Kasumi-1 (cell line): ENCODE measurements around the gene GGNBP2.
A peak's percentile ranks its signal among the peaks of the same experiment; 100 is the strongest.

Source experiments
- DNase-seq, 2 experiments: peaks; one replicate each; lab custom pipeline; 2025; lab: John Stamatoyannopoulos, UW

The GGNBP2 gene

GRCh38 chr17:36566081-36566480 is 21.4 kb downstream of the GGNBP2 start:
- DNase-seq = no peak

DNA sequence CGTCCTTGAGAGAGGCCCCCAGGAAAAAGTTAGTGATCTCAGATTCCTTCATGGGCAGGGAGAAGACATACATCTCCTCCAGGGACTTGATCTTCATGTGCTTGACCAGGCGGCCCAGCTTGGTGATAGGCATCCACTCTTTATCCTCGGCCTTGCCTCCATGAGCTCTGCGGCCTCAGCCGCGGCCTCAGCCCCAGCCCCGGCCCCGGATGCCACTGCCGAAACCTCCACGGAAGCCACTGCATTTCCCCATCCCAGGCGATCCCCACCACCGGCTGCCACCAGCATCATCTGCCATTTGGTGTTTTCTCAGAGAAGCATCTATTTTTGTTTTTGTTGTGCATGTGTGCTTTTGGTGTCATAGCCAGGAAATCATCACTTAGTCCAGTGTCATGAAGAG is 30.3 kb downstream of the GGNBP2 start:
- no peak for DNase-seq

- no peak for DNase-seq
Observed at GRCh38 chr17:36576793-36577192, 32.1 kb downstream of the GGNBP2 start.

GRCh38 chr17:36578671-36579070 is 34.0 kb downstream of the GGNBP2 start:
- no peak for DNase-seq

DNA sequence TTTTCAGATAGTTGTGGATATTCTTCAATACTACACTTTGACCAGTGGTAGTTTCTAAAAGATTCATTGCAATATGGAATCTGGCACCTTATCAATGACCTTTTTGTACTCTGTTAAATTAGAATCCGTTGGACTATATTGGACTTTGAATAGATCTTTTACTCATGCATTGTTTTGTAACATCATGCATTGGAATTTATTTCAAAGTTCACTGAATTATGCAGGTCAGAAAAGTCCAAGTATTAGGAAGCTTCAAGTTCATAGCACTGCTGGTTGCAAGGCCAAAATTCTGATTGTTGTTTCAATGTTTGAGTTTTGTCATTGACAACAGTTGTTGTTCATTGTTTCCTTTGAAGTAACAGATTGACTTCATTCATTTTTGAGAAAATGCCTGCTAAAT is 39.1 kb downstream of the GGNBP2 start:
- no peak for DNase-seq

DNA sequence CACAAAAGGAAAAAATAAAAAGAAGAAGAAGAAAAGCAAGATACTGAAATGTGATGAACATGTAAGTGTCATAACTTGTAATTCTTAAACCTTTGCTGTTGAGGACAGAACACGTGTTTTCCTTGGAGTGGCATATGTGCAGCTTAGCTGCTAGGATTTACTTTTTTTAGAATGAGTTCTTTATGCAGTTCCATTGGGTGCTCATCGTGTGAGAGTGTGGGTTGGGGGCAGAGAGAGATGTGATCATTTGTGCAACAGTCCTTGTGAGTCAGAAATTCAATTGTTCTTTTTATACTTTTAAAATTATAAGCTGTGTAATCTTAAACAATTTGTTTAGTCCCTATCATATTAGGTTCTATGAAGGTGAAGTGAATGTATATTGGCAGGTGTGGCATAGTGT is 41.4 kb downstream of the GGNBP2 start:
- no peak for DNase-seq

- peak; percentile 72 to 74 for DNase-seq
Observed at GRCh38 chr17:36590082-36590481, 45.4 kb downstream of the GGNBP2 start.

DNA sequence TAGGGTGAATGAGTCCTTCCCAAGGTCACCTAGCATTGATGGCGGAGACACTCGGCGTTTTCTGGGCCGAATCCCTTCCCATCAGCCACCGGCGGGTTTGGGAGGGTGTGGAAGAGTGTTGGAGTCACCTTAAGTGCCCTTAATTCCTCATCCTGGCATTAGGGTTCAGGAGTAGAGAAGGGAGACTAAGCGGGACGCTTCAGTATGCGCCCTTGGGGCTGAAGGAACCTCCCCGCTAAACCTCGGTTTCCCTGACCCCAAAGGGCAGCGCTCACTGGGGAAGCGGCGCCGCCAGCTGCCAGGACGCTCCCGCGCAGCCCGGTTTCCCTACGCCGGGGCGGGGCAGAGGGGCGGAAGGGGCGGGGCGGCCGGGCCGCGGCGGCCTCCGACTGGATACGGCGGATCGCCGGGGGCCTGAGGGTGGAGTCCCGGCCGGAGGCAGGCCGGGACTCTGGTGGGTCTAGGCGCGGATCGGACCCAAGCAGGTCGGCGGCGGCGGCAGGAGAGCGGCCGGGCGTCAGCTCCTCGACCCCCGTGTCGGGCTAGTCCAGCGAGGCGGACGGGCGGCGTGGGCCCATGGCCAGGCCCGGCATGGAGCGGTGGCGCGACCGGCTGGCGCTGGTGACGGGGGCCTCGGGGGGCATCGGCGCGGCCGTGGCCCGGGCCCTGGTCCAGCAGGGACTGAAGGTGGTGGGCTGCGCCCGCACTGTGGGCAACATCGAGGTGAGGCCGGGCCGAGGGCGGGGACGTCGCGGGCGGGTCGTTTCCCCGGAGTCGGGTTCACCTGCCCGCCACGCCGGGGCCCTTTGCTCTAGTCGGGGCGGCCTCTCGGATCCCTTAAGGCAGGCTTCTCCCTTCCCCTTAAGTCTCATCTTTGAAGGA is 47.0 kb downstream of the GGNBP2 start, which contains the start of gene DHRS11:
TSS of gene DHRS11 (plus strand) at position 446 of the 882 bp plus-strand sequence. CDS start at position 577, 131 bp downstream.
- DNase-seq = peak; percentile 43 to 59

GRCh38 chr17:36592316-36592715 is 47.6 kb downstream of the GGNBP2 start:
- peak in 1 of 2 experiments; percentile 16 for DNase-seq

DNA sequence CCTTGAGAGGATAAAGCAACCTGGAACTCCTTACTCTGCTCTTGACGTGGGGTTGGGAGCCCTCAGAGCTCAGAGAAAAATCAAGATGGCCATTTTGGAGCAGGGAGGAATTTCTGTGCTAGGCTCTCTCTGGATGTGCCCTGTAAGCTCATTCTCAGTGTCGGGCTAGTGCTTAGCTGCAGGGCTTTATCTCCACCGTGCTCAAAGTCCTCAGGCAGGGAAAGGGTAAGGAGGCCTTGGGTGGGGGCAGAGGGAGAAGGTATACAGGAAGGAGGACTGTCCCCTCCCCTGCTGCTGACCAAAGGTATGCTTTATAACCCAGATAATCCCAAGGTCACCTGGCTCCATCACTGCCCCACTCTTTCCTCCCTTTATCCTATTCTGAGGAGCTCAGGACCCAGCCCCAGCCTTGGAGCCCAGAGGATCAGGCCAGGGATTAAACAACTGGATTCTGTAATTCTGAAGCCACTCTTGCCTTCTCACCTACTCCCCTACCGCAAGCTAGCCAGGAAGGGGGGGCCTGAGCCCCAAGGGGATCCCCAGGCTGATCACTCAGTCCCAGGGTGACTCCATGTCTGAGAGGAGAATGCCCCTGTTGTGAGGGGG is 48.1 kb downstream of the GGNBP2 start:
- no peak for DNase-seq

DNA sequence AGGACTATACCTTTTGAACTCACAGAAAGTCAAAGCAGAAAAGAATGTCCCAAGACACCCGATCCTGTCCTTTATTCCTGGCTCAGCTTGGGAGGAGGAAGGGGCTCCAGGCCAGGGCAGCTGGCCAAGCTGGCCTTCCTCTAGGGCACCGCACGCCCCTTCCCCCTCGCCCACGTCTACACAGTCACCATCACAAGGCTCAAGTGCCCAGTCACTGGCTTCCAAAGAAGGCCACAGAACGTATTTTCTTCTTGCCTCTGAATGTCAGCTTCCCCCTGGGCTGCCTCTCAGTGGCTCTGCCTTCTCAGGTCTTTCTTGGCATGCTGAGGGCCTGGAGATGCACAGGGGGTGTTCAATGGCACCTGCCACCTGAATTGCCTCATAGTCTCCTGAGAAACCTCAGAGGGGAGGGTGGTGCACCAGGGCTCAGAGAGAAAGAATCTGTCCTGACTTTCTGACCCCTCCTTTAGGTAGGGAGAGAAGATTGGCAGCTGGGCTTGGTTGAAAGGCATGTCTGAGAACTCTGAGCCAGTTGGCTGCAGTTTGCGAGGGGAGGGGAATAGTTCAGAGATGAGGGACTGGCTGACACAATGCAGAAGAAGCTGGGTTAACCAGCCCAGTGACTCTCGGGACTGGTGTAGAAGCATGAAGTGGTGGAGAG is 49.1 kb downstream of the GGNBP2 start:
- no peak for DNase-seq

DNA sequence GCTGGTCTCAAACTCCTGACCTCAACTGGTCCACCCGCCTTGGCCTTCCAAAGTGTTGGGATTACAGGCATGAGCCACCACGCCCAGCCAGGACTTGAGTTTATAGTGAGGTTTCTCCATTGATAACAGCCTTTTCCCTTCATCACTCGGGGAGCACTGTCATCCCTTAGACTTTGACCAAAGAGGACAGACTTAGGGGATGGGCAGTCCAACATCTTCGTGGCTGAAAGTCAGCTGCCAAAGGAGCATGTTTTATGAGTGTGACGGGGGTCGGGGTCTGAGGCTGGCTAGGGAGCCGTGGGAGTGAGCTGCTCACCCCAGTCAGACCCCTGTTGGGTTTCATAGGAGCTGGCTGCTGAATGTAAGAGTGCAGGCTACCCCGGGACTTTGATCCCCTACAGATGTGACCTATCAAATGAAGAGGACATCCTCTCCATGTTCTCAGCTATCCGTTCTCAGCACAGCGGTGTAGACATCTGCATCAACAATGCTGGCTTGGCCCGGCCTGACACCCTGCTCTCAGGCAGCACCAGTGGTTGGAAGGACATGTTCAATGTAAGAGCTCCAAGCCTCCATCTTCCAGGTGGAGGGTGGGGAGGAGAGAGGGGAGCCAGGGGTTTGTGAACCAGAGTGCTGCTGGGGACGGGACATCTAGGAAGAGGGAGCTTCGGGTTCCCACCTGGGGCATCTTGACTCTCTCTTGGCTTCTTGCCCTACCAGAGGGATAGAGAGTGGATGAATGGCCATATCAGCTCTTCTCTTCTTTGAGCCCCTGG is 50.1 kb downstream of the GGNBP2 start:
- no peak for DNase-seq

DNA sequence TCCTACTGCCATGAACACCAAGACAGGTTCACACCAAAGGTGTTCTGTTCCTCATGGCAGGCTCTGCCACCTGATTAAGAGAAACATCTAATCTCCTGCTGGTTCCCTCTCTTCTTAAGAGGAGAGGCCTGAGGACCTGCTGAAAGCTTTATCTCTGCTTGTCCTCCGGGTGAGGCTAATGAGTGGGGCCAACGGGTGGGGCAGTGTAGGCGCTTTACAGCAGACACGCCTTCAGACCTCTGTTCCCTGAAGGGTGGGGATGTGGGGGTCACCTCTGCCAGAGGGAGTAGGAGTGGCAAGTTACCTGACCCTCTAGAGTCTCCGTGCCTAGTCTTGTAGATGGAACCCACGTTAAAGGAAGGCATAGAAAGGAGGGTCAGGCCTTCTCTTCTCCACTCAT is 52.5 kb downstream of the GGNBP2 start:
- DNase-seq = no peak

GRCh38 chr17:36597866-36598777 is 53.4 kb downstream of the GGNBP2 start:
- no peak for DNase-seq

- DNase-seq = no peak
Observed at GRCh38 chr17:36598951-36599401, 54.3 kb downstream of the GGNBP2 start.

GRCh38 chr17:36599546-36600250 is 55.0 kb downstream of the GGNBP2 start:
- DNase-seq = no peak

DNA sequence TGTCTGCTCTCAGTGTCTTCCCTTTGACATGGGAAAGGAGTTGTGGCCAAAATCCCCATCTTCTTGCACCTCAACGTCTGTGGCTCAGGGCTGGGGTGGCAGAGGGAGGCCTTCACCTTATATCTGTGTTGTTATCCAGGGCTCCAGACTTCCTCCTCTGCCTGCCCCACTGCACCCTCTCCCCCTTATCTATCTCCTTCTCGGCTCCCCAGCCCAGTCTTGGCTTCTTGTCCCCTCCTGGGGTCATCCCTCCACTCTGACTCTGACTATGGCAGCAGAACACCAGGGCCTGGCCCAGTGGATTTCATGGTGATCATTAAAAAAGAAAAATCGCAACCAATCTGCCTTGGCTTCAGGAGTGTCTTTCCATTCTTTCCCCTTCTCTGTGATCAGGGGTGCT is 55.7 kb downstream of the GGNBP2 start:
- no peak for DNase-seq

DNA sequence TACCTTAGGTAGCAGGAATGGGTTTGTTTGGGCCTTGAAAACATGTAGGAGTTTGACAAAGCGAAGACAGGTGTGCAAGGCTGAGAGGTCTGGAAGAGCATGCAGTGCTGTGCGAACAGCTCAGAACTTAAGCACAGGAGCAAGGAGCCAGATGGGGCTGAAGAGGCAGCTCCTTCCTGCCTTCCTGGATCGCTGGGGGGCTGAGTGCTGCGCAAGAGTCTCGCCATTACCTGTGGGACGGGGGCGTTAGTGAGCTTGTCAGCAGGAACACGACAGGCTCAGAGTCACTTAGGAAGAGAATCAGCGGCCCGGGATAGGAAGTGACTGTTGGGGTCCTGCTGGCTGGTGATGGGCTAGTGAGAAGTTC is 56.2 kb downstream of the GGNBP2 start:
- no peak for DNase-seq

DNA sequence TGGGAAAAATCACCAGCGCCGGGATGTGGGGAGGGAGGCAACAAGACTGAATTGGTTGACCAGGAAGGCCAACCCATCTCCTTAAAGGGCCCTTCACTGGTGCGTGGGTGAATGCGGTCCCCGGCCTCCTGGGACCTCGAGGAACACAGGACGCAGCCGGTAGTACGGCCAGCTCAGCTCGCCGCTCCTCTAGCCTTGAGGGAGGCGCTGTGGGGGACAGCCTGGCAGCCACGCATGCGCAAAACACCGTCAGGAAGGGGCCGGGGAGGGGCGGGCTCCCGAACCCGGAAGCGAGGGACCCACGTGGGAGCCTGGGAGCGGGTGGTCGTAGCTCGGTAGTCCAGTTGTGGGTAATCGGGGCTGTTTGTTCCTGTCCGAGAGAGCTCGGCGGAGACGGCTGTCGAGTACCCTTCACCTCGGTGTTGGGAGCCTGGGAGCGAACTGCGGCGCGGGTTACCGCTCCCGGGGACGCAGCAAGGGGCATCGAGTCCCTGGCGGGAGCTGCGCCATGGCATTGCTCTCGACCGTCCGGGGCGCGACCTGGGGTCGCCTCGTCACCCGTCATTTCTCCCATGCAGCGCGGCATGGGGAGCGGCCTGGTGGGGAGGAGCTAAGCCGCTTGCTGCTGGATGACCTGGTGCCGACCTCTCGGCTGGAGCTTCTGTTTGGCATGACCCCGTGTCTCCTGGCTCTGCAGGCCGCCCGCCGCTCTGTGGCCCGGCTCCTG is 56.7 kb downstream of the GGNBP2 start, which contains the start of gene MRM1:
TSS of gene MRM1 (plus strand) at position 281 of the 727 bp plus-strand sequence. CDS start at position 509, 228 bp downstream.
- DNase-seq = peak; percentile 78 to 88
